Lung (tissue), 12 donors: ENCODE data around the gene SLC35C1. TPM values are rescaled to one million over a fixed set of nuclear protein-coding genes. Genes with fewer than 3 reads are reported as not detected.

Experiments
- ATAC-seq: fragments of 200-7000 bp; cut with Tn5 transposase; one replicate; pipeline ENCODE4 v1.9.1; 2020; ENCODE audit warnings: moderate number of reproducible peaks; ENCODE audit not compliant: insufficient read depth, low FRiP score
- DNase-seq, 3 donors: peaks; one replicate each; pipeline ENCODE4 v3.0.0-alpha.2; 2013 to 2017
- H3K27ac ChIP-seq, 2 donors: one replicate each; pipeline ENCODE4 v1.5.1; 2013; ENCODE audit warnings: mild to moderate bottlenecking in 2 of 2, moderate library complexity in 2 of 2, control low read depth in 1 of 2, inconsistent platforms in 1 of 2, low read depth in 1 of 2, low read length in 1 of 2
- H3K27me3 ChIP-seq, 3 donors: one replicate each; pipeline ENCODE4 v1.5.1; 2013; ENCODE audit warnings: low read length in 2 of 3; ENCODE audit not compliant: control insufficient read depth in 3 of 3, insufficient read depth in 3 of 3
- H3K36me3 ChIP-seq, 4 donors: one replicate each; pipeline ENCODE4 v1.5.1; 2013; ENCODE audit warnings: low read length in 4 of 4, mild to moderate bottlenecking in 1 of 4, moderate library complexity in 1 of 4; ENCODE audit not compliant: control insufficient read depth in 4 of 4, insufficient read depth in 4 of 4
- H3K4me1 ChIP-seq, 5 donors: one replicate each; pipeline ENCODE4 v1.5.1; 2013; ENCODE audit warnings: low read length in 5 of 5, mild to moderate bottlenecking in 2 of 5, moderate library complexity in 1 of 5; ENCODE audit not compliant: control insufficient read depth in 5 of 5, insufficient read depth in 5 of 5
- H3K4me3 ChIP-seq: one replicate; pipeline ENCODE4 v1.5.1; 2013; ENCODE audit warnings: mild to moderate bottlenecking, control low read depth, moderate library complexity
- H3K9ac ChIP-seq, 2 donors: one replicate each; pipeline ENCODE4 v1.5.1; 2013; ENCODE audit warnings: low read length in 2 of 2, control low read depth in 1 of 2; ENCODE audit not compliant: insufficient read depth in 1 of 2
- H3K9me3 ChIP-seq, 4 donors: one replicate each; pipeline ENCODE4 v1.5.1; 2013; ENCODE audit warnings: low read length in 3 of 4, mild to moderate bottlenecking in 1 of 4, moderate library complexity in 1 of 4; ENCODE audit not compliant: control insufficient read depth in 4 of 4, insufficient read depth in 3 of 4
- WGBS, 2 donors: extraction: QIAGEN DNeasy Blood & Tissue Kit; methylation state at CpG; one replicate each; pipeline ENCODE4 v1.1.7; 2013; 5-methylcytosine and 5-hydroxymethylcytosine counted together
- polyA plus RNA-seq, 2 donors: library from polyadenylated mRNA; stranded (reverse); fragments of 200-250 nt; gene quantifications; one replicate each; pipeline ENCODE4 v1.2.1, GENCODE V29; 2013
- total RNA-seq, 2 donors: library from RNA; depleted of rRNA in 1 of 2; stranded (reverse); fragments of >200 nt in 1 of 2; gene quantifications; one replicate each; pipeline ENCODE4 v1.2.1, GENCODE V29; 2014 to 2021
- TF ChIP-seq, protein P1 (sequence below): IDR thresholded peaks from 2 replicates; pipeline ENCODE4 v1.5.1; 2012; ENCODE audit warnings: mild to moderate bottlenecking; ENCODE audit errors: control extremely low read depth, extremely low read depth
- donor health status: control.
- donor health status: control.
- donor health status: Bipolar disorder and iron deficiency.
- donor health status: healthy.
- donor health status: DM: yes; HTN: yes; CAD: no.

SLC35C1 gene
- total and polyA plus RNA-seq, 4 donors: 5.4 to 35.9 (median 24.1) TPM

DNA sequence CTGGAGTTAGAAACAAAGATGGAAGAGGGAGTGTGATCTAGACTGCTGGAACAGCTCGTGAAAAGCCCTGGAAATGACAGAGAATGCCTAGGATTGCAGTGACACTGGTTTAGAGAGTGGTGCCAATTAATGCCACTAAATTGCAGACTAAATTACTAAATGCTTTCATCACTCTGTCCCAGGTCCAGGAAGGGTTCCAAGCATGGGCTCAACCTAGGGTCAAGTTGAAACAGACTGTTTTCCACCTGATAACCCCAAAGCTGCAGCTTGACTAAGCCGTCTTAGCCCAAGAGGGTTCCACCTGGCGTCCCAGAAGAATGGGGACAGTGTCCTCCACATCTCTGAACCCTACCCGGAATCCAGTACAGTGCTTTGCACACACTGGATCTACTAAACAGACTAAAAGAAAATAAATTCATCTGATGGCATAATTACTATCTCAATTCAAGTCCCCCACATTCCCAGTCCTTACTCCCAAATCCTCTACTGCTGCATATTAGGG is 41.3 kb downstream of the SLC35C1 start:
- no peak for ATAC-seq
- peak overlapping the region; percentile 91 to 94 for H3K27ac ChIP-seq
- WGBS, 2 donors: 80 to 85% methylated on average over 4 of the region's 4 CpGs
- H3K4me3 ChIP-seq: no peak overlapping the region
- H3K27me3 ChIP-seq: no peaks in the 10 kb centered on the region
- no peak for DNase-seq
- TF ChIP-seq, protein P1, sequence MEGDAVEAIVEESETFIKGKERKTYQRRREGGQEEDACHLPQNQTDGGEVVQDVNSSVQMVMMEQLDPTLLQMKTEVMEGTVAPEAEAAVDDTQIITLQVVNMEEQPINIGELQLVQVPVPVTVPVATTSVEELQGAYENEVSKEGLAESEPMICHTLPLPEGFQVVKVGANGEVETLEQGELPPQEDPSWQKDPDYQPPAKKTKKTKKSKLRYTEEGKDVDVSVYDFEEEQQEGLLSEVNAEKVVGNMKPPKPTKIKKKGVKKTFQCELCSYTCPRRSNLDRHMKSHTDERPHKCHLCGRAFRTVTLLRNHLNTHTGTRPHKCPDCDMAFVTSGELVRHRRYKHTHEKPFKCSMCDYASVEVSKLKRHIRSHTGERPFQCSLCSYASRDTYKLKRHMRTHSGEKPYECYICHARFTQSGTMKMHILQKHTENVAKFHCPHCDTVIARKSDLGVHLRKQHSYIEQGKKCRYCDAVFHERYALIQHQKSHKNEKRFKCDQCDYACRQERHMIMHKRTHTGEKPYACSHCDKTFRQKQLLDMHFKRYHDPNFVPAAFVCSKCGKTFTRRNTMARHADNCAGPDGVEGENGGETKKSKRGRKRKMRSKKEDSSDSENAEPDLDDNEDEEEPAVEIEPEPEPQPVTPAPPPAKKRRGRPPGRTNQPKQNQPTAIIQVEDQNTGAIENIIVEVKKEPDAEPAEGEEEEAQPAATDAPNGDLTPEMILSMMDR: no peak
- H3K9me3 ChIP-seq: no peaks in the 10 kb centered on the region
- H3K9ac ChIP-seq: peak overlapping the region in 1 of 2 donors; percentile 80
- H3K36me3 ChIP-seq: no peaks in the 10 kb centered on the region
- H3K4me1 ChIP-seq: peaks cover 5 to 20% (median 12%) of the 10 kb centered on the region in 5 donors

DNA sequence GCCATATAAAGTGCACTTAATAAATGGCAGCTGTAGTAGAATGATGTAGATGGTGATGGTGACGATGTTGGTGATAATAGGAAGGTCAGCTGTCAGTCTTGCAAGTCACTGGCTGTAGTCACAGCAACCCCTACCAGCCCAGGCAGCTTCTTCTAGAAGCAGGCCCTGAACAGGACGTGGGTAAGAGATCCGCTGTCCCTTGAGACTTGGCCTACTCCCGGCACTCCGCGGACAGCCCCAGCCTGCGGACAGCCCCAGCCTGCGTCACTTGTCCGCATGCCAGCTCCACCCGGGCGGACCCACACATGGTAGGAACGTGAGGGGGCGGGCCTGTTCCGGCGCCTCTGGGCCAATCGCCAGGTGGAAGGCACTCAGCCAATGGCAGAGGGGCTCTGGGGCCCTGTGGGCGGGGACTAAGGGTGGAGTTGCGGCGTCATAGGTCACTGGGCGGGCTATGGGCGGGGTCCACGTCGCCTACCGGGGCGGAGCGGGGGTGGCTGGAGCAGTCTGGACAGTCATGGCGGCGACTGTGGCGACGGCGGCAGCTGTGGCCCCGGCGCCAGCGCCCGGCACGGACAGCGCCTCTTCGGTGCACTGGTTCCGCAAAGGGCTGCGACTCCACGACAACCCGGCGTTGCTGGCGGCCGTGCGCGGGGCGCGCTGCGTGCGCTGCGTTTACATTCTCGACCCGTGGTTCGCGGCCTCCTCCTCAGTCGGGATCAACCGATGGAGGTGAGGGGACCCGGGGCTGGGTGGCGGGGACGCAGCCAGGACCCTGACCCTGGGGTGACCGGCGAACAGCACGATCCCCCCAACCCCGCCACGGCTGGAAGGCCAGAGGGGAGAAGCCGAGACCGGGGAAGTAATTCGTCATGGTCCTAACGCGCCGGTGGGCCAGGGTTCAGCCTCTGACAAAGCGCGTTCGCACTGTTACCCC is 42.3 kb downstream of the SLC35C1 start, which contains the start of gene CRY2:
Gene CRY2 (plus strand): TSS at position 502 of the 937 bp plus-strand sequence. CDS start 16 bp downstream, at position 518.
- peak within 1 kb of the TSS; percentile 96 for H3K4me3 ChIP-seq
- peak within 1 kb of the TSS; percentile 99 to 100 for H3K27ac ChIP-seq
- H3K27me3 ChIP-seq: no peaks in the 10 kb centered on the region
- DNase-seq (peak; percentile 99 to 100 (median 99)), ATAC-seq (peak; percentile 97)
- H3K4me1 ChIP-seq: peaks cover 5 to 20% (median 15%) of the 10 kb centered on the region in 5 donors
- H3K36me3 ChIP-seq: no peaks in the 10 kb centered on the region
- peak within 1 kb of the TSS; percentile 92 to 94 for H3K9ac ChIP-seq
- WGBS, 2 donors: 0 to 1% methylated on average over 71 to 75 of the region's 75 CpGs
- TF ChIP-seq, protein P1: no peak
- H3K9me3 ChIP-seq: no peaks in the 10 kb centered on the region

- H3K36me3 ChIP-seq: no peaks in the 10 kb centered on the region
- H3K4me1 ChIP-seq: peaks cover 5 to 20% (median 15%) of the 10 kb centered on the region in 5 donors
- no peaks in the 10 kb centered on the region for H3K9me3 ChIP-seq
- peak overlapping the region; percentile 92 to 94 for H3K9ac ChIP-seq
- H3K27ac ChIP-seq: peak overlapping the region; percentile 99 to 100
- DNase-seq: peak; percentile 75 to 80 (median 76)
- ATAC-seq: peak; percentile 25
- WGBS, 2 donors: 0% methylated on average over 16 of the region's 16 CpGs
- no peaks in the 10 kb centered on the region for H3K27me3 ChIP-seq
- TF ChIP-seq, protein P1: no peak
- H3K4me3 ChIP-seq: peak overlapping the region; percentile 96
Measured at GRCh38 chr11:45847911-45848316, 43.0 kb downstream of the SLC35C1 start.
